ENCODE measurements around the gene CIDEC. TPM values are rescaled to one million over a fixed set of nuclear protein-coding genes. Genes with fewer than 3 reads are reported as not detected.

The CIDEC gene
- total and polyA plus RNA-seq, 2 of the 8 experiments (the other 6 are each of a cell fraction or from before 2014, with no cell fraction given) = not detected

- Histone ChIP-seq H3K23me2 (ENCODE audit: low read depth, low read length) (no peaks in the 10 kb centered on the region), H3K79me2 (ENCODE audit: control insufficient read depth in 1 of 2, insufficient read depth in 2 of 2, low read length in 2 of 2) (no peaks in the 10 kb centered on the region), H3K27ac (ENCODE audit: low read depth, low read length) (no peak overlapping the region), H4K91ac (replicated peaks; ENCODE audit: insufficient read length, low read length) (no peak overlapping the region), H3K36me3 (ENCODE audit: control insufficient read depth in 2 of 4, insufficient read depth in 4 of 4, low read length in 3 of 4) (no peaks in the 10 kb centered on the region), H3K4ac (replicated peaks; ENCODE audit: insufficient read length, low read depth, low read length) (no peak overlapping the region), H2AFZ (ENCODE audit: low read length) (no peak overlapping the region), H3K9ac (replicated peaks in 1 of 4; ENCODE audit: extremely low read depth in 1 of 4, low read depth in 3 of 4, low read length in 3 of 4) (no peak overlapping the region), H2BK12ac (ENCODE audit: low read depth, low read length) (no peak overlapping the region), H4K8ac (ENCODE audit: extremely low read depth, insufficient read depth, low read length) (no peak overlapping the region), H4K5ac (ENCODE audit: insufficient read length, low read depth, low read length) (no peak overlapping the region), H2BK120ac (replicated peaks; ENCODE audit: low read depth, low read length) (no peak overlapping the region), H3K56ac (replicated peaks; ENCODE audit: insufficient read length, low read depth, low read length) (no peak overlapping the region), H3K4me1 (replicated peaks in 1 of 4; ENCODE audit: control insufficient read depth in 3 of 4, insufficient read depth in 4 of 4, low read length in 3 of 4) (no peaks in the 10 kb centered on the region), H3K4me2 (ENCODE audit: insufficient read depth in 1 of 2, low read depth in 2 of 2, low read length in 2 of 2) (no peak overlapping the region), H3K18ac (ENCODE audit: extremely low read depth, low read length) (no peak overlapping the region), H2BK15ac (ENCODE audit: low read length) (no peak overlapping the region), H2AK5ac (ENCODE audit: low read depth, low read length) (no peak overlapping the region), H3K9me3 (ENCODE audit: insufficient read depth in 2 of 2, low read depth in 1 of 2, low read length in 1 of 2) (no peaks in the 10 kb centered on the region), H3K79me1 (ENCODE audit: low read depth, low read length) (no peaks in the 10 kb centered on the region), H3K27me3 (replicated peaks in 1 of 4; ENCODE audit: control insufficient read depth in 3 of 4, extremely low read depth in 1 of 4, insufficient read depth in 3 of 4, low read length in 3 of 4) (no peaks in the 10 kb centered on the region), H3K4me3 (ENCODE audit: extremely low read depth in 1 of 4, insufficient read depth in 2 of 4, low read depth in 3 of 4, low read length in 4 of 4) (no peak overlapping the region), H3K14ac (ENCODE audit: insufficient read length) (no peak overlapping the region), H2BK5ac (ENCODE audit: low read depth, low read length) (no peak overlapping the region), H2BK20ac (ENCODE audit: low read length) (no peak overlapping the region), H4K20me1 (replicated peaks in 1 of 2; ENCODE audit: control insufficient read depth in 1 of 2, insufficient read depth in 2 of 2, low read length in 2 of 2) (no peaks in the 10 kb centered on the region), H3K23ac (ENCODE audit: insufficient read length) (no peak overlapping the region)
- CTCF ChIA-PET (ENCODE audit: partially characterized antibody) = interaction anchor here (0.6 to 0.7 kb wide), 4 partner anchors 43 to 513 kb away, joined by 3 to 4 read pairs (median 3); no protein-coding TSS in a partner anchor
- WGBS, 2 experiments (ENCODE audit: extremely low coverage in 1 of 2, insufficient coverage in 1 of 2, insufficient read length in 1 of 2, insufficient replicate concordance in 2 of 2, low coverage in 1 of 2, low lambda C conversion rate in 2 of 2, missing lambda C conversion rate in 1 of 2) = 60% methylated on average over 1 of the region's 1 CpG; no CpG with 5 or more reads in 1 of the 2 experiments
- DNase-seq (ENCODE audit: low read depth in 1 of 2, low spot score in 2 of 2) = no peak
- POLR2A ChIA-PET (ENCODE audit: partially characterized antibody) = no interaction called here
- no peak for TF ChIP-seq CREB1 (IDR thresholded peaks at IDR 0.05)
- no peak for TF ChIP-seq JUN (IDR thresholded peaks at IDR 0.05; ENCODE audit: low read depth, low read length)
- TF ChIP-seq RBBP5 (IDR thresholded peaks at IDR 0.05; ENCODE audit: borderline replicate concordance, low read depth, low read length) = no peak
- TF ChIP-seq SP2 (IDR thresholded peaks at IDR 0.05; ENCODE audit: low read length) = no peak
- TF ChIP-seq MAFK (IDR thresholded peaks at IDR 0.05; ENCODE audit: low read depth, low read length) = peak; percentile 58; the same call in 1 of the 2 replicates
- TF ChIP-seq SAP30 (IDR thresholded peaks at IDR 0.05; ENCODE audit: insufficient read depth, insufficient replicate concordance, low read length) = no peak
- TF ChIP-seq EGR1 (IDR thresholded peaks at IDR 0.05; ENCODE audit: borderline replicate concordance, low read depth, low read length) = no peak
- no peak for TF ChIP-seq POLR2AphosphoS5 (IDR thresholded peaks at IDR 0.05; ENCODE audit: low read depth, low read length)
- no peak for TF ChIP-seq HDAC2 (IDR thresholded peaks at IDR 0.05; ENCODE audit: borderline replicate concordance in 1 of 2, low read depth in 2 of 2, low read length in 2 of 2)
- TF ChIP-seq SUZ12 (IDR thresholded peaks at IDR 0.05; ENCODE audit: low read length) = no peak
- TF ChIP-seq BACH1 (IDR thresholded peaks at IDR 0.05; ENCODE audit: low read length) = peak; percentile 66
- TF ChIP-seq PHF8 (conservative IDR thresholded peaks at IDR 0.05; ENCODE audit: low read depth, low read length) = no peak
- no peak for TF ChIP-seq RFX5 (IDR thresholded peaks at IDR 0.05; ENCODE audit: borderline replicate concordance, low read depth, low read length)
- TF ChIP-seq BCL11A (IDR thresholded peaks at IDR 0.05; ENCODE audit: low read depth in 2 of 2, low read length in 2 of 2) = no peak
- TF ChIP-seq POU5F1 (IDR thresholded peaks at IDR 0.05; ENCODE audit: low read depth, low read length) = no peak
- no peak for FAIRE-seq
Measured at GRCh38 chr3:9870978-9871377, 9.1 kb downstream of the CIDEC start.

All from H1 (cell line).